HepG2 (cell line): ENCODE results near the gene MT1G. TPM values are rescaled to one million over a fixed set of nuclear protein-coding genes. Genes with fewer than 3 reads are reported as not detected.
A peak's percentile ranks its signal among the peaks of the same experiment; 100 is the strongest.

Experiments used
- KDM6A ChIP-seq: IDR thresholded peaks from 2 replicates; pipeline ENCODE4 v1.6.1; 2016; ENCODE audit warnings: low read depth
- SCMH1 ChIP-seq: sonication (generic); formaldehyde crosslinking; IDR thresholded peaks from 2 replicates; pipeline ENCODE4 v1.9.0; 2021; ENCODE audit warnings: missing genetic modification reagents, mild to moderate bottlenecking, borderline replicate concordance
- ZFP36L1 ChIP-seq: sonication (generic); formaldehyde crosslinking; IDR thresholded peaks from 2 replicates; pipeline ENCODE4 v1.8.0; 2022; ENCODE audit warnings: mild to moderate bottlenecking, missing genetic modification reagents, moderate library complexity
- ZNF772 ChIP-seq: sonication (generic); formaldehyde crosslinking; IDR thresholded peaks from 2 replicates; pipeline ENCODE4 v1.5.0; 2020; ENCODE audit warnings: mild to moderate bottlenecking, missing genetic modification reagents
- polyA plus RNA-seq, 8 experiments: library from polyadenylated mRNA; depleted of rRNA in 3 of 8; stranded (reverse) in 7 of 8; unstranded in 1 of 8; fragments of >200 nt; fragmentation: Illumina TruSeq in 4 of 8; extraction: Trizol in 4 of 8; gene quantifications; 2 replicates each; pipeline versions ENCODE4 v1.2.1 to v1.2.3, GENCODE V29; 2011 to 2016; ENCODE audit warnings: low read depth in 4 of 8, missing spikeins in 1 of 8, mixed read lengths in 1 of 8; ENCODE audit not compliant: insufficient read depth in 1 of 8
- total RNA-seq, 5 experiments: library from RNA; depleted of rRNA; stranded (reverse); fragments of >200 nt; fragmentation: Illumina TruSeq; extraction: Trizol; gene quantifications; 2 replicates each; pipeline ENCODE4 v1.2.3, GENCODE V29; 2016; ENCODE audit warnings: low read depth in 1 of 5
- TF ChIP-seq, protein P1 (sequence below): sonication (generic); formaldehyde crosslinking; IDR thresholded peaks from 2 replicates; pipeline ENCODE4 v1.8.0; 2022; ENCODE audit warnings: low read depth, missing genetic modification reagents
- TF ChIP-seq, protein P2 (sequence below): sonication (generic); formaldehyde crosslinking; IDR thresholded peaks from 2 replicates; pipeline ENCODE4 v1.8.1; 2023; ENCODE audit warnings: mild to moderate bottlenecking, missing genetic modification reagents, borderline replicate concordance
- TF ChIP-seq, protein P3 (sequence below): sonication (generic); formaldehyde crosslinking; IDR thresholded peaks from 2 replicates; pipeline ENCODE4 v1.4.0; 2020; ENCODE audit warnings: missing genetic modification reagents, borderline replicate concordance
- TF ChIP-seq, protein P4 (sequence below): sonication (generic); formaldehyde crosslinking; IDR thresholded peaks from 2 replicates; pipeline ENCODE4 v1.5.0; 2020; ENCODE audit warnings: missing genetic modification reagents, mild to moderate bottlenecking, borderline replicate concordance
- TF ChIP-seq, protein P5 (sequence below): sonication (generic); formaldehyde crosslinking; IDR thresholded peaks from 2 replicates; pipeline ENCODE4 v1.4.0; 2020; ENCODE audit warnings: mild to moderate bottlenecking, missing genetic modification reagents
- TF ChIP-seq, protein P6 (sequence below): sonication (generic); formaldehyde crosslinking; IDR thresholded peaks from 2 replicates; pipeline ENCODE4 v1.8.1; 2023; ENCODE audit warnings: mild to moderate bottlenecking, moderate library complexity, missing genetic modification reagents
- TF ChIP-seq, protein P7 (sequence below): sonication (generic); formaldehyde crosslinking; IDR thresholded peaks from 2 replicates; pipeline ENCODE4 v1.4.0; 2020; ENCODE audit warnings: missing genetic modification reagents, borderline replicate concordance
- TF ChIP-seq, protein P8 (sequence below): IDR thresholded peaks from 2 replicates; pipeline ENCODE4 v1.6.1; 2016; ENCODE audit warnings: missing compliant biosample characterization, missing genetic modification reagents, borderline replicate concordance

MT1G gene
- total and polyA plus RNA-seq, 2 of the 13 experiments (the other 11 are each of a cell fraction or from before 2014, with no cell fraction given), result 3.6 to 377 TPM

DNA sequence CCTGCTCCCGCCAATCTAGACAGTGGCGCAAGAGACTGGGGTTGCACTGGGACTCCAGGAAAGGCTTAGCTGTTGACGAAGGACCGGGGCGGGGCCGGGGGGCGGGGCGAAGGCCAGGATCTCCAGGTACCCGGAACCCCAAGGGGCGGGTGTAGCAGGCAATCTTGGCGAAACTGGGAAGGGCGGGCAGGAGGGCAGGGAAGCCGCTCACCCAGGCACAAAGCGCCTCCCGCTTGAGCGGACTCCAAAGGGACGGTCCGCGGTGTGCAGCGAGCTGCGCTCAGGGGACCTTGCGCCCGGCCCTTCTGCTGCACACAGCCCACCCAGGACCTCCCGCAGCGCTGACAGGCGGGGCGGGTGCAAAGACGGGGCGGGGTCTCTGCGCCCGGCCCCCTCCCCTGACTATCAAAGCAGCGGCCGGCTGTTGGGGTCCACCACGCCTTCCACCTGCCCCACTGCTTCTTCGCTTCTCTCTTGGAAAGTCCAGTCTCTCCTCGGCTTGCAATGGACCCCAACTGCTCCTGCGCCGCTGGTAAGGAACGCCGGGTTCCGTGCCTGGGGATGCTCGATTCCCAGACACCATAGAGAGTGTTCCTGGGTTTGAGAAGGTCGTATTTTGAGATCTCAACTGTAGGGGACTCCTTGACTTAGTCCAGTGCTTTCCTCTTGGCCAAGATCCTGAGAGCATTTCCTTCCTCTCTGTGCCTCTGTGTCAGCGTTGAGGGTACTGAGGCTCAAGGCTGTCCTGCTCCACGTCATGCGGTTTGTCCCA is 10.1 kb downstream of the MT1G start, which contains the start of gene MT1F (continued):
- TF ChIP-seq, protein P1, sequence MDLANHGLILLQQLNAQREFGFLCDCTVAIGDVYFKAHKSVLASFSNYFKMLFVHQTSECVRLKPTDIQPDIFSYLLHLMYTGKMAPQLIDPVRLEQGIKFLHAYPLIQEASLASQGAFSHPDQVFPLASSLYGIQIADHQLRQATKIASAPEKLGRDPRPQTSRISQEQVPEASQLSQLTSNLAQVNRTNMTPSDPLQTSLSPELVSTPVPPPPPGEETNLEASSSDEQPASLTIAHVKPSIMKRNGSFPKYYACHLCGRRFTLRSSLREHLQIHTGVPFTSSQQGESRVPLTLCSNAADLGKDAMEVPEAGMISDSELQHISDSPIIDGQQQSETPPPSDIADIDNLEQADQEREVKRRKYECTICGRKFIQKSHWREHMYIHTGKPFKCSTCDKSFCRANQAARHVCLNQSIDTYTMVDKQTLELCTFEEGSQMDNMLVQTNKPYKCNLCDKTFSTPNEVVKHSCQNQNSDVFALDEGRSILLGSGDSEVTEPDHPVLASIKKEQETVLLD (CRISPR knock-in tag), result no peak
- TF ChIP-seq, protein P2, sequence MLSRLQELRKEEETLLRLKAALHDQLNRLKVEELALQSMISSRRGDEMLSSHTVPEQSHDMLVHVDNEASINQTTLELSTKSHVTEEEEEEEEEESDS (CRISPR knock-in tag), result no peak
- TF ChIP-seq ZNF772 (no peak), SCMH1 (CRISPR knock-in tag) (no peak), ZFP36L1 (CRISPR knock-in tag) (no peak), KDM6A (0 out of 2 replicates have a peak, but pooled peaks have one; percentile 7)
- TF ChIP-seq, protein P3, sequence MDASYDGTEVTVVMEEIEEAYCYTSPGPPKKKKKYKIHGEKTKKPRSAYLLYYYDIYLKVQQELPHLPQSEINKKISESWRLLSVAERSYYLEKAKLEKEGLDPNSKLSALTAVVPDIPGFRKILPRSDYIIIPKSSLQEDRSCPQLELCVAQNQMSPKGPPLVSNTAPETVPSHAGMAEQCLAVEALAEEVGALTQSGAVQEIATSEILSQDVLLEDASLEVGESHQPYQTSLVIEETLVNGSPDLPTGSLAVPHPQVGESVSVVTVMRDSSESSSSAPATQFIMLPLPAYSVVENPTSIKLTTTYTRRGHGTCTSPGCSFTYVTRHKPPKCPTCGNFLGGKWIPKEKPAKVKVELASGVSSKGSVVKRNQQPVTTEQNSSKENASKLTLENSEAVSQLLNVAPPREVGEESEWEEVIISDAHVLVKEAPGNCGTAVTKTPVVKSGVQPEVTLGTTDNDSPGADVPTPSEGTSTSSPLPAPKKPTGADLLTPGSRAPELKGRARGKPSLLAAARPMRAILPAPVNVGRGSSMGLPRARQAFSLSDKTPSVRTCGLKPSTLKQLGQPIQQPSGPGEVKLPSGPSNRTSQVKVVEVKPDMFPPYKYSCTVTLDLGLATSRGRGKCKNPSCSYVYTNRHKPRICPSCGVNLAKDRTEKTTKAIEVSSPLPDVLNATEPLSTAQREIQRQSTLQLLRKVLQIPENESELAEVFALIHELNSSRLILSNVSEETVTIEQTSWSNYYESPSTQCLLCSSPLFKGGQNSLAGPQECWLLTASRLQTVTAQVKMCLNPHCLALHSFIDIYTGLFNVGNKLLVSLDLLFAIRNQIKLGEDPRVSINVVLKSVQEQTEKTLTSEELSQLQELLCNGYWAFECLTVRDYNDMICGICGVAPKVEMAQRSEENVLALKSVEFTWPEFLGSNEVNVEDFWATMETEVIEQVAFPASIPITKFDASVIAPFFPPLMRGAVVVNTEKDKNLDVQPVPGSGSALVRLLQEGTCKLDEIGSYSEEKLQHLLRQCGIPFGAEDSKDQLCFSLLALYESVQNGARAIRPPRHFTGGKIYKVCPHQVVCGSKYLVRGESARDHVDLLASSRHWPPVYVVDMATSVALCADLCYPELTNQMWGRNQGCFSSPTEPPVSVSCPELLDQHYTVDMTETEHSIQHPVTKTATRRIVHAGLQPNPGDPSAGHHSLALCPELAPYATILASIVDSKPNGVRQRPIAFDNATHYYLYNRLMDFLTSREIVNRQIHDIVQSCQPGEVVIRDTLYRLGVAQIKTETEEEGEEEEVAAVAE (CRISPR knock-in tag), result no peak
- TF ChIP-seq, protein P4, sequence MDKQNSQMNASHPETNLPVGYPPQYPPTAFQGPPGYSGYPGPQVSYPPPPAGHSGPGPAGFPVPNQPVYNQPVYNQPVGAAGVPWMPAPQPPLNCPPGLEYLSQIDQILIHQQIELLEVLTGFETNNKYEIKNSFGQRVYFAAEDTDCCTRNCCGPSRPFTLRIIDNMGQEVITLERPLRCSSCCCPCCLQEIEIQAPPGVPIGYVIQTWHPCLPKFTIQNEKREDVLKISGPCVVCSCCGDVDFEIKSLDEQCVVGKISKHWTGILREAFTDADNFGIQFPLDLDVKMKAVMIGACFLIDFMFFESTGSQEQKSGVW (CRISPR knock-in tag), result no peak
- TF ChIP-seq, protein P5, sequence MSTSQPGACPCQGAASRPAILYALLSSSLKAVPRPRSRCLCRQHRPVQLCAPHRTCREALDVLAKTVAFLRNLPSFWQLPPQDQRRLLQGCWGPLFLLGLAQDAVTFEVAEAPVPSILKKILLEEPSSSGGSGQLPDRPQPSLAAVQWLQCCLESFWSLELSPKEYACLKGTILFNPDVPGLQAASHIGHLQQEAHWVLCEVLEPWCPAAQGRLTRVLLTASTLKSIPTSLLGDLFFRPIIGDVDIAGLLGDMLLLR (CRISPR knock-in tag), result no peak
- TF ChIP-seq, protein P6, sequence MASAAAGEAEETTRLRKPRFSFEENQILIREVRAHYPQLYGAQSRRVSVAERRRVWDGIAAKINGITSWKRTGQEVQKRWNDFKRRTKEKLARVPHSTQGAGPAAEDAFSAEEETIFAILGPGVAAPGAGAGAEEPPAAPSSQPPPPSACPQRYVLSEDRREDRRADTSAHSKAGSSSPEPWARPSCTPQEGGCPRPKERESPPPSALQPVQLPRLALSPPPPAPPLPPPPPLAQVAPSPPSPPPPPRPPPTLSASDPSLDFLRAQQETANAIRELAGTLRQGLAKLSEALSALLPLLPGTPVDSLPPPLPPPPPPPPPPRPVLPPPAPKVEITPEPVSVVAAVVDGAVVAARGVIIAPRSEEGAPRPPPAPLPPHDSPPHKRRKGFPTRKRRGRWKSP (CRISPR knock-in tag), result peak; percentile 91
- TF ChIP-seq, protein P7, sequence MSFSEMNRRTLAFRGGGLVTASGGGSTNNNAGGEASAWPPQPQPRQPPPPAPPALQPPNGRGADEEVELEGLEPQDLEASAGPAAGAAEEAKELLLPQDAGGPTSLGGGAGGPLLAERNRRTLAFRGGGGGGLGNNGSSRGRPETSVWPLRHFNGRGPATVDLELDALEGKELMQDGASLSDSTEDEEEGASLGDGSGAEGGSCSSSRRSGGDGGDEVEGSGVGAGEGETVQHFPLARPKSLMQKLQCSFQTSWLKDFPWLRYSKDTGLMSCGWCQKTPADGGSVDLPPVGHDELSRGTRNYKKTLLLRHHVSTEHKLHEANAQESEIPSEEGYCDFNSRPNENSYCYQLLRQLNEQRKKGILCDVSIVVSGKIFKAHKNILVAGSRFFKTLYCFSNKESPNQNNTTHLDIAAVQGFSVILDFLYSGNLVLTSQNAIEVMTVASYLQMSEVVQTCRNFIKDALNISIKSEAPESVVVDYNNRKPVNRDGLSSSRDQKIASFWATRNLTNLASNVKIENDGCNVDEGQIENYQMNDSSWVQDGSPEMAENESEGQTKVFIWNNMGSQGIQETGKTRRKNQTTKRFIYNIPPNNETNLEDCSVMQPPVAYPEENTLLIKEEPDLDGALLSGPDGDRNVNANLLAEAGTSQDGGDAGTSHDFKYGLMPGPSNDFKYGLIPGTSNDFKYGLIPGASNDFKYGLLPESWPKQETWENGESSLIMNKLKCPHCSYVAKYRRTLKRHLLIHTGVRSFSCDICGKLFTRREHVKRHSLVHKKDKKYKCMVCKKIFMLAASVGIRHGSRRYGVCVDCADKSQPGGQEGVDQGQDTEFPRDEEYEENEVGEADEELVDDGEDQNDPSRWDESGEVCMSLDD (CRISPR knock-in tag), result no peak; the same call in 1 of the 2 replicates
- TF ChIP-seq, protein P8, sequence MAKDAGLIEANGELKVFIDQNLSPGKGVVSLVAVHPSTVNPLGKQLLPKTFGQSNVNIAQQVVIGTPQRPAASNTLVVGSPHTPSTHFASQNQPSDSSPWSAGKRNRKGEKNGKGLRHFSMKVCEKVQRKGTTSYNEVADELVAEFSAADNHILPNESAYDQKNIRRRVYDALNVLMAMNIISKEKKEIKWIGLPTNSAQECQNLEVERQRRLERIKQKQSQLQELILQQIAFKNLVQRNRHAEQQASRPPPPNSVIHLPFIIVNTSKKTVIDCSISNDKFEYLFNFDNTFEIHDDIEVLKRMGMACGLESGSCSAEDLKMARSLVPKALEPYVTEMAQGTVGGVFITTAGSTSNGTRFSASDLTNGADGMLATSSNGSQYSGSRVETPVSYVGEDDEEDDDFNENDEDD (CRISPR knock-in tag), result 0 out of 2 replicates have a peak, but pooled peaks have one; percentile 89
